HG02943 (cell line): ENCODE measurements around the gene RNASE9.
"Not testable (repeated sequence)": the region's sequence is repeated elsewhere in the genome, so short reads cannot be mapped to it uniquely, and the experiment has no call there.

Experiments used
- ATAC-seq: cut with Tn5 transposase; IDR thresholded peaks from one replicate; pipeline ENCODE4 v1.9.1; 2021; ENCODE audit warnings: mild to moderate bottlenecking, low read depth, moderate library complexity; ENCODE audit not compliant: unreplicated experiment

The RNASE9 gene

GRCh38 chr14:20560961-20561360, at the start of gene RNASE9:
TSS of gene RNASE9 (minus strand) at chr14:20561047.
- ATAC-seq = no peak

GRCh38 chr14:20610002-20610765, 49.3 kb upstream of the RNASE9 start:
- no peak for ATAC-seq

GRCh38 chr14:20609215-20610001, 48.6 kb upstream of the RNASE9 start:
- ATAC-seq = no peak

DNA sequence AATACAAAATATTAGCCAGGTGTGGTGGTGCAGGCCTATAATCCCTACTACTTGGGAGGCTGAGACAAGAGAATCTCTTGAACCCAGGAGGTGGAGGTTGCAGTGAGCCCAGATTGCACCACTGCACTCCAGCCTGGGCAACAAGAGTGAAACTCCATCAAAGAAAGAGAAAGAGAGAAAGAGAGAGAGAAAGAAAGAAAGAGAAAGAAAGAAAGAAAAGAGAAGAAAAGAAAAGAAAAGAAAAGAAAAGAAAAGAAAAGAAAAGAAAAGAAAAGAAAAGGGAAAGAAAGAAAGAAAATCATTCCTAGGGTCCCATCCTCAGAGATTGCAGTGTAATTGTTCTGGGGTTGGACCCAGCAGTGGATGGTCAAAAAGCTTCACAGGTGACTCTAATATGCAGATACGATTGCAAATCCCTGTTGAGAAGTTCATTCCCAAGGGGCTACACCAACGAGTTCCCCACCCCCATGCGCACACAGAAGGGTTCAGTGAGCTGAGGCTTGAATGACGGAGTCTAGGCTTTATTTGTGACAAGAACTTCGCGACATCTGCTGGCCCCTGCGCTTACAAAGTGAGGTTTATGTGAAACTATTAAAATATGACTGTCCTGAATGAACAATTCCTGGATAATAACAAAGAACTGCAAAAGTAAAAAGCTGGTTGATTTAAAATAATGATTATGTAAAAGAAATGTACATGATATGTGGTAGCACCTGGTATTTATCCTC, 47.7 kb upstream of the RNASE9 start:
- ATAC-seq = no peak

DNA sequence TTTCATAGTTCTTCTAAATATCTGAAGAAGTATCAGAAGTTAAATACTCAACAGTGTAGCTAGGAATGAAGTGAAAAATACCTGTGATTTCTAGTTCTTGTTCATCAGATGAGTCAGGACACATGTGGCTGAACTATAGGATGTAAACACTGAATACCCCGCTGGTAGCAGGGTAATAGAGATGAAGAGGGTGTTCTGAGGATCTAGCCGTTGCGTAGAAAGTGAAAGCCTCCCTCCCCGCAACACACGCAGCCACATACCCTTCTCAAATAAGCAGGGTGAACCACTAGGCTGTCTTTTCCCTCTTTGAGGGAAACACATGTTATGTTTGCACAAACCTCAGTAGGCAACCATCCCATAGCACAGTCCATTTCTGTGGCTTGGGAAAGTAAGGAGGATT, 46.8 kb upstream of the RNASE9 start:
- no peak for ATAC-seq

DNA sequence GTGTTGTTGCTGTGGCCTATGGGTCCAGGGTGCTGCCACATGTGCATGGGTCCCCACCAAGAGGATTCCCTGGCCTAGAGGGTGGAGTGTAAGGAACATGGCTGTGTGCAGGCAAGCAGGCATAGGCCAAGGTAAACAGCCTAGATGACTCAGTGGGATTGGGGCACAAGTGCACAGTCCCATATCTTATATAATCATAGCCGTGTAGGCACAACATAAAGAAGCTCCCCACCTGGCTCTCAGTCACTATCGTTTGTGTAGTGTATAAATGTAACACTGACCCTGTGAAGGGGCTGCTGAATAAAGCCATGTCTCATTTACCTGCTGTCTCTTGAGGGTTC, 46.0 kb upstream of the RNASE9 start:
- no peak for ATAC-seq

- ATAC-seq = no peak
Measured at GRCh38 chr14:20606190-20606901, 45.5 kb upstream of the RNASE9 start.

- no peak for ATAC-seq
Measured at GRCh38 chr14:20603813-20604690, 43.2 kb upstream of the RNASE9 start.

DNA sequence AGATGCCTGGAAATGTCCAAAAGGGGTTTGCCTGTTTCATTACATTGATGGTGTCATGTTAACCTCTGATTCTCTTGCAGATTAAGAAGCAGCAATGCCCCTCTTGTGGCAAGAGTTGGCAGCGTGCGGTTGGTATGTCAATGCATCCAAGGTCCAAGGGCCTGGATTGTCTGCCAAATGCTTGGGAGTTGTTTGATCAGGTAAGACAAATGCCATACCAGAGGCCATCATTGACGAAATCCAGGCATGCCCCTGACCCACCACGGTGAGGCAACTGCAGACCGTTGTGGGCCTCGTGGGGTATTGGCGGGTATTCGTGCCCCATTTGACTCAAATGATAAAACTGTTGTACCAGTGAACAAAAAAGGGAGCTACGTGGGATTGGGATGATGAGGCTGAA, 41.7 kb upstream of the RNASE9 start:
- ATAC-seq = no peak

DNA sequence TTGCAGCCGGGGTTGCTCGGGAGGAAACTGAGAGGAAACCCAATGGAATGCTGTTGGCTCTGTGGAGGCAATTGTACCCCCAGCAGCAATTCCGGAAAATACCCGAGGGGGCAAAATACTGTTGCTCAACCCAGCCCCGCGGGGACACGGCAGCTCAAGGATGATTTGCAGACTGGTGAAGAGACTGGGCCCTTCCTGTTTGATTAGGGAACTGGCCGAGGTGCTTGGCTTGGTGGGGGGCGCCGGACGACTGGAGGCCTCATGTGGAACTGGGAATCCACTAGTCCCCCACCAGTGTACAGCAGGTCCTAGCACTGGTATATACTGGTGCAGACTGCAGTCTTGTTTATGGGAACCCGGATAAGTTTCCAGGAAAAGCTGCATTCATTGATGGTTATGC, 40.7 kb upstream of the RNASE9 start:
- ATAC-seq = no peak

- no peak for ATAC-seq
Measured at GRCh38 chr14:20597108-20597507, 36.3 kb upstream of the RNASE9 start.

GRCh38 chr14:20595726-20596125, 34.9 kb upstream of the RNASE9 start:
- not testable (repeated sequence) for ATAC-seq

DNA sequence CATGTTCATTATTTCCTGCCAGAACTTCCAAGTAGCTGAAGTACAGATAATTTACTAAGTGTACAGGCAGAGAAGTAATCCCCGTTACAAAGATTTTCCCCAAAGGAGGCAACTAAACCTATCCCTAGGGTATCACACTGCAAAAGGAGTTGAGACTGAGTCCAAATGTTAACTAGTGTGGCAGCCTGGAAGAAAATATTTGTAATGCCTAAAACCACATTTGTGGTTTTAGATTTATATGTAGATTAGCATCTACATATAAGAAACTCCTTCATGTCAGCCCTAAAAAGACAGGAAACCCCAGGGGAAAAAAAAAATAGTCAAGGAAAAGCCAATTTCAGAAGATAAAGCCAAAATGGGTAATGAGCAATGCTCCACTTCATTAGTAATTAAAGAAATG, 31.7 kb upstream of the RNASE9 start:
- no peak for ATAC-seq

DNA sequence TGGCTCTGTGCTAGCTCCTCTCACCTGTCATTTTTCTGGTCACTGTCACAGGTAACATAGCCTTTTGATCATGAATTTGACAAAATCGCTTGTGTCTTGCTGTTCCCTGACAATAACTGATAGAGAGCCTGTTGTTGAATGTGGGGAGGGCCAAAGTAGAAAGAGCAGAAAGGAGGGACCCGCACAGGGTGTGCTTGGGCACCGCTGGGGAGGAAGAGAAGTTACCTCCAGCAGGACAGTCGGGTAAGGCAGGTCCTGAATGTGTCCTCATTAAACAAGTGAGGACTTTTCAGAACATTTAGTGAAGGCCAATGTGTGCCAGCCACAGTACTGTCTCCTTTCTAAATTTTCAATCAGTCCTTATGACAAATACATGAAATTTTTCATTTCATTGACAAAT, 30.4 kb upstream of the RNASE9 start, which contains the start of gene RNASE12:
Gene RNASE12, minus strand, starts transcription at position 142 of the 400 bp plus-strand sequence. CDS start 653 bp downstream, outside the sequence.
- ATAC-seq = no peak

DNA sequence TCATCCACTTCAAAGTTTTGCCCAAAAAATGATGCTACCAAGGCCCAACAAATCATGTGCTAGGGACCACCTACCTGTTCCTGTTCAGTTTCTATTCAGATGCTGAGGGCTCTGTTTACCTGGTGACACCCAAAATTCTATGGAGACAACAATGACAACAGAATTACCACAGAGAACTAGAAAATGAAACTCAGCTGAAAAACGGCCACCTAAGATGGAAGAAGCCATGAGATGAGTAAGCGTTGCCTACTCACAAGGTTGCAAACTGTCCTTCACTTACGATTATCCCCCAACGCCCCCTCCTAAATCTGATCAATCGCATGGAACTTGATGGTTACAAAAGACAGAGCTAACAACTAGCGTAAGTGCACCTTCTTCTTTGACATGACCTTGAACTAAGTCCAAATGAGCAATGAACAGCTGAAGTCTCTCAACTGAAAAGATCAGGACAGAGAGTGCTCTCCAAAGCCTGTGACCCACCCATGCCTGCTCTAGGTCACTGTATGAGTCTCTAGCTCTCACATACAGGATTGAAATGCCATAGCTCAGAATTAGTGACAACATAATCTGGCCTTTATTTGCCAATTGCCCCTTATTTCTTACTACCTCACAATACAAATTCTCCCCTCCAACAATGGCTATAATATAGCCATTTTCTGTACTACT, 26.8 kb upstream of the RNASE9 start, which contains the start of gene RNASE11:
Gene RNASE11, minus strand, starts transcription at position 513 of the 666 bp plus-strand sequence.
- no peak for ATAC-seq

DNA sequence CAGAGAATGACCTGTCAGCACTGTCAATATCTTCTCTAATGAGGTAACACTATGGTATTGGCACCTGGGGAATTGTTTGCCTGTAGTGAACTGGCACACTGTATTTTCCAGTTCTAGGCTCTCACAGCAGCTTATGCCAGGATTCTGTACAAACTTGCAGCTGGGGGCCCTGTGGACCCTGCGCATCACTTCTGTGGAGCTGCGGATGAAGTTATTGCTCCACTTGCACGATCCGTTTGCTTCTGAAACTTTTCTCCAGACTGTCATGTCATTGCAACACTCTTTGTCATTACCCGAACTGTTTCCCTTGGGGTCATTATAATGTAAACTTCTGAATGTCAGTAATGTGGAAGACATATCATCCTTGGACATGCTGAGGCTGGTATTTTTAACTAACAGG, 23.1 kb upstream of the RNASE9 start:
- no peak for ATAC-seq

DNA sequence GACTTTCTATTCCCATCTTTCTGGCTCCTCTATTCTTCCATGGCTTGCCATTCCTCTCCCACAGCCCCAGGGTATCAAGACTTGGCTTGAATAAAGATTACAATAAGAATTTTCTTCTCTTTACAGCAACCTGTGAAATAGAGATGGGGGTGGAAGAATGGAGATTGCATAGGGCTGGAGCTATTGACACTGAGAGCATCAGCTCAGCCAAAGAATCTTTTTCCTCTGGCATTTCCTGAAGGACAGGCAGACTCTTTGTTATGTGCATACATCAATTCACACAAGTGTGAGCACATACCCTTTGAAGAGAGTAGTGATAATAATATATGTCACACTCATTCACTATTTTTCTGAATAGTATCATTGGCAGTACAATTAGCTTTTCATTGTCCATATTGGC, 22.3 kb upstream of the RNASE9 start:
- ATAC-seq = no peak

- ATAC-seq = no peak
Measured at GRCh38 chr14:20580242-20580641, 19.4 kb upstream of the RNASE9 start.
